ENCODE data around the gene TRIM7.

Gene TRIM7

DNA sequence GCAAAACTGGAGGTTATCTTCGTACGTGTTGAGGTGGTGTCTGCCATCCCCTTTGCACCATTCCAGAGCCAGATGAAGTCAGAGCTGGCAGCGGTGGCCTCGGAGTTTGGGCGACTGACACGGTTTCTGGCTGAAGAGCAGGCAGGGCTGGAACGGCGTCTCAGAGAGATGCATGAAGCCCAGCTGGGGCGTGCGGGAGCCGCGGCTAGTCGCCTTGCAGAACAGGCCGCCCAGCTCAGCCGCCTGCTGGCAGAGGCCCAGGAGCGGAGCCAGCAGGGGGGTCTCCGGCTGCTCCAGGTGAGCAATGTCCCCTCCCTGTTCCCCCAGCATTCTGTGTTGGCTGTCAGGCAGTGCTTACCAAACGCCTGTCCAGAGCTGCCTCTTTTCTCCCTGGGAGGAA is 27.6 kb upstream of the TRIM7 start:
- DNase-seq (ENCODE audit: low read depth): no peak
- no peak overlapping the region for H3K4me3 ChIP-seq (replicated peaks; ENCODE audit: low read depth, low read length)
- TF ChIP-seq, protein P1, sequence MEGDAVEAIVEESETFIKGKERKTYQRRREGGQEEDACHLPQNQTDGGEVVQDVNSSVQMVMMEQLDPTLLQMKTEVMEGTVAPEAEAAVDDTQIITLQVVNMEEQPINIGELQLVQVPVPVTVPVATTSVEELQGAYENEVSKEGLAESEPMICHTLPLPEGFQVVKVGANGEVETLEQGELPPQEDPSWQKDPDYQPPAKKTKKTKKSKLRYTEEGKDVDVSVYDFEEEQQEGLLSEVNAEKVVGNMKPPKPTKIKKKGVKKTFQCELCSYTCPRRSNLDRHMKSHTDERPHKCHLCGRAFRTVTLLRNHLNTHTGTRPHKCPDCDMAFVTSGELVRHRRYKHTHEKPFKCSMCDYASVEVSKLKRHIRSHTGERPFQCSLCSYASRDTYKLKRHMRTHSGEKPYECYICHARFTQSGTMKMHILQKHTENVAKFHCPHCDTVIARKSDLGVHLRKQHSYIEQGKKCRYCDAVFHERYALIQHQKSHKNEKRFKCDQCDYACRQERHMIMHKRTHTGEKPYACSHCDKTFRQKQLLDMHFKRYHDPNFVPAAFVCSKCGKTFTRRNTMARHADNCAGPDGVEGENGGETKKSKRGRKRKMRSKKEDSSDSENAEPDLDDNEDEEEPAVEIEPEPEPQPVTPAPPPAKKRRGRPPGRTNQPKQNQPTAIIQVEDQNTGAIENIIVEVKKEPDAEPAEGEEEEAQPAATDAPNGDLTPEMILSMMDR (IDR thresholded peaks at IDR 0.05; ENCODE audit: low read length, missing control alignments): no peak

- no peak for DNase-seq (ENCODE audit: low read depth)
- TF ChIP-seq, protein P1 (IDR thresholded peaks at IDR 0.05; ENCODE audit: low read length, missing control alignments): no peak
- no peak overlapping the region for H3K4me3 ChIP-seq (replicated peaks; ENCODE audit: low read depth, low read length)
Observed at GRCh38 chr5:181231432-181231831, 26.4 kb upstream of the TRIM7 start.

- H3K4me3 ChIP-seq (replicated peaks; ENCODE audit: low read depth, low read length): no peak overlapping the region
- TF ChIP-seq, protein P1 (IDR thresholded peaks at IDR 0.05; ENCODE audit: low read length, missing control alignments): no peak
- DNase-seq (ENCODE audit: low read depth): no peak
Observed at GRCh38 chr5:181230551-181230950, 25.6 kb upstream of the TRIM7 start.

DNA sequence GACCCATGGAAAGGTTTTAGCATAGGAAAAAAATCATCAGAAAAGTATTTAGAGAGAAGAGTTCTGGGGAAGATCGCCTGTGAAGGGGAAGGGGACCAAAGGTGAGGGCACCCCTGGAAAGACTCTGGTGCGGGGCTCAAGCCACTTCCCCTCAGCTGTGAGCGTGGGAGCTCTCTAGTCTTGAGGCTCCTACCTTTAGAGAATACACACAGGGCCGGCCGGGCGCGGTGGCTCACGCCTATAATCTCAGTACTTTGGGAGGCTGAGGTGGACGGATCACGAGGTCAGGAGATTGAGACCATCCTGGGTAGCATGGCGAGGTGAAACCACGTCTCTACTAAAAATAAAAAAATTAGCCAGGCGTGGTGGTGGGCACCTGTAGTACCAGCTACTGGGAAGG is 25.0 kb upstream of the TRIM7 start:
- TF ChIP-seq, protein P1 (IDR thresholded peaks at IDR 0.05; ENCODE audit: low read length, missing control alignments): no peak
- H3K4me3 ChIP-seq (replicated peaks; ENCODE audit: low read depth, low read length): no peak overlapping the region
- DNase-seq (ENCODE audit: low read depth): no peak

- H3K4me3 ChIP-seq (replicated peaks; ENCODE audit: low read depth, low read length): peak overlapping the region; percentile 89
- TF ChIP-seq, protein P1 (IDR thresholded peaks at IDR 0.05; ENCODE audit: low read length, missing control alignments): no peak
- DNase-seq (ENCODE audit: low read depth): no peak
Observed at GRCh38 chr5:181224390-181225229, 19.6 kb upstream of the TRIM7 start.

GRCh38 chr5:181223729-181224389 is 18.9 kb upstream of the TRIM7 start:
- TF ChIP-seq, protein P1 (IDR thresholded peaks at IDR 0.05; ENCODE audit: low read length, missing control alignments): no peak
- H3K4me3 ChIP-seq (replicated peaks; ENCODE audit: low read depth, low read length): peak overlapping the region; percentile 89
- no peak for DNase-seq (ENCODE audit: low read depth)
